Measurements from ENCODE around the gene LOX.

LOX gene

DNA sequence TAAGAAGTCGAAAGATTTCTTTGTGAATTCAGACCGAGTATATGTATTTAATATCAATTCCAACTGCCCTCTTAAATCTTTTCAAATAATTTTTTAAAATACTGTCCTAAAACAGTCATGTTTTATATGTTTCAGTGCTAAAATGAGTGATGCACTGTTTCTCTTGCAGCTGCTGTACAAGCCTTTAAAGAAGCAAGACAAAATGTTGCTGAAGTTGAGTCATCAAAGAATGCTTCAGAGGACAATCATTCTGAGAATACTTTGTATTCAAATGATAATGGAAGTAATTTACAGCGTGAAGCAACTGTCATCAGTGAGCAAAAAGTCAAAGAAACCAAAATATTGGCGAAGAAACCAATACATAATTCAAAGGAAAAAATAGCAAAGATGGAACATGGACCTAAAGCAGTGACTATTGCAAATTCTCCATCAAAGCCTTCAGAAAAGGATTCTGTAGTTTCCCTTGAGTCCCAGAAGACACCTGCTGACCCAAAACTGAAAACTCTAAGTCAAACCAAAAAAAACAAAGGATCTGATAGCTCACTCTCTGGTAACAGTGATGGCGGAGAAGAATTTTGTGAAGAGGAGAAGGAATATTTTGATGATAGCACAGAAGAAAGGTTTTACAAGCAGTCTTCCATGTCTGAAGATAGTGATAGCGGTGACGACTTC, 58.0 kb downstream of the LOX start:
- H3K4me1 ChIP-seq, result peaks cover 0 to 4% (median 0%) of the 10 kb centered on the region in 4 donors
- H3K36me3 ChIP-seq, result peaks cover 0 to 32% (median 23%) of the 10 kb centered on the region in 3 donors
- no peaks in the 10 kb centered on the region for H3K9me3 ChIP-seq
- no peak overlapping the region for H3K4me3 ChIP-seq
- TF ChIP-seq CTCF (IDR thresholded peaks at IDR 0.05), result no peak
- H3K27ac ChIP-seq, result no peak overlapping the region
- H3K27me3 ChIP-seq, result no peaks in the 10 kb centered on the region
- no peak for DNase-seq
- intact Hi-C loops (cut with DNase I; ENCODE audit: low total_unique reads), result no loop called here

DNA sequence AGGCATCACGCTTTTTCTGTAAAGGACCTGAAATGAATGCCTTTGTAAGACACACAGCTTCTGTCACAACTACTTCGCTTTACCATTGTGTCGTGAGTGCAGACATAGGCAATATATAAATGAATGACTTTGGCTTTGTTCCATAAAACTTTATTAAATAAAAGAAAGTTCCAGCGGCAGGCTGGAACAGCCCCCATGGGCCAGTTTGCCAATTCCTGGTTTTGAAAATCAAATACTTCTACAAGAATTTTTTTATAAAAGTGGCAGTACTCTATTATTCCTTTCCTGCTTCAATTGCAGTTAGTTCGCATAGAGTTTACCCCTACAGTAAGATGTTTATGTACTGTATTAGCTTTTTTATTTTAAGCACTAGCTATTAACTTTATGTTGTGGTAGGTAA, 62.6 kb downstream of the LOX start:
- intact Hi-C loops (cut with DNase I; ENCODE audit: low total_unique reads), result no loop called here
- Histone ChIP-seq H3K36me3 (peaks cover 0 to 6% (median 0%) of the 10 kb centered on the region in 3 donors), H3K4me1 (peaks cover 0 to 22% (median 5%) of the 10 kb centered on the region in 4 donors), H3K27ac (peak overlapping the region in 1 of 2 donors; percentile 13), H3K27me3 (no peaks in the 10 kb centered on the region), H3K4me3 (peak overlapping the region in 1 of 2 donors; percentile 12), H3K9me3 (no peaks in the 10 kb centered on the region)
- no peak for DNase-seq
- no peak for TF ChIP-seq CTCF (IDR thresholded peaks at IDR 0.05)

DNA sequence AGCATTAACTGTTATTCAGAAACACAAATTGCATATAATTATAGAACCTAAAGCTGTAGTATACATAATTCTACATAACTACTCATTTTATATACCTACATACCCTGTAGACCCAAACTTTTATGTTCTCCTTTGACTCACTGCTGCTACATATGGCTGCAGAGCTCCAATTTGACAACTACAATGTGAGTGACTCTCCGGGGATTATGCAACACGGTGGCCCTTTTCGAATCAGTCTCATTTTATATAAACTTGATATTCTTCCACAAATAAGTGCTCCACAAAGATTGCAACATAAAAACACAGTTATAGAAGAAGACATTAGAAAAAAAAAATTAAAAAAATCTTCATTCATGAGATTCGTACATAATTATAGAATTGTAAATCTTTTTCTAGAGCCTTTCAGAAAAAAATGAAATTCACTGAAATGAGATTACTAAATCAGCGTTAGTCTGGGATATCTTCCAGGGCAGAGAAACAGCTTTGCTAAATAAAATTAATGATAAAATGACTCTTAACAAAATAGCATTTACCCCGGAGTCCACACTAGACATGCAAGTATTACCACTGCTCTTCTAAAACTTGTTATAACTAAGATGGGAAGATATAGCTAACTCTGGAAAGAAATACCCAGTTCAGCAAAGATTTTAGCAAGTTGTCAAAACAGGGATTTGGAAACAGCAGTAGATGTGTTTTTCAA, 63.7 kb downstream of the LOX start:
- intact Hi-C loops (cut with DNase I; ENCODE audit: low total_unique reads), result no loop called here
- no peaks in the 10 kb centered on the region for H3K36me3 ChIP-seq
- H3K27ac ChIP-seq, result peak overlapping the region in 1 of 2 donors; percentile 13
- no peak for TF ChIP-seq CTCF (IDR thresholded peaks at IDR 0.05)
- H3K9me3 ChIP-seq, result no peaks in the 10 kb centered on the region
- H3K4me3 ChIP-seq, result no peak overlapping the region
- no peaks in the 10 kb centered on the region for H3K27me3 ChIP-seq
- H3K4me1 ChIP-seq, result peaks cover 0 to 22% (median 5%) of the 10 kb centered on the region in 4 donors
- DNase-seq, result no peak
